HEK293T (cell line): ENCODE data around the gene CRTC2.

Experiments
- CTCF ChIA-PET: fragments of 350-600 bp; formaldehyde crosslinking; extraction: SDS; loops from one replicate; lab custom pipeline; 2021; ENCODE audit warnings: antibody characterized with exemption, inconsistent platforms; lab: Yijun Ruan, JAX
- POLR2A ChIA-PET: fragments of 350-600 bp; formaldehyde crosslinking; extraction: SDS; loops from one replicate; lab custom pipeline; 2020; ENCODE audit warnings: antibody characterized with exemption, inconsistent platforms; lab: Yijun Ruan, JAX
- DNase-seq: peaks from one replicate; pipeline ENCODE4 v3.0.0; 2012; ENCODE audit warnings: mixed read lengths; ENCODE audit errors: extremely low spot score
- ARNT ChIP-seq: fragments of 450-650 bp; IDR thresholded peaks from 2 replicates; pipeline ENCODE4 v1.6.1; 2017; ENCODE audit warnings: mild to moderate bottlenecking
- BHLHE40 ChIP-seq: fragments of 450-650 bp; IDR thresholded peaks from 2 replicates; pipeline ENCODE4 v1.6.1; 2016; ENCODE audit warnings: mild to moderate bottlenecking, moderate library complexity, borderline replicate concordance
- CTBP1 ChIP-seq: fragments of 450-650 bp; IDR thresholded peaks from 2 replicates; pipeline ENCODE4 v1.6.1; 2016; ENCODE audit warnings: borderline replicate concordance
- ELF4 ChIP-seq: fragments of 450-650 bp; IDR thresholded peaks from 2 replicates; pipeline ENCODE4 v1.6.1; 2017; ENCODE audit warnings: antibody characterized with exemption
- FOXA1 ChIP-seq: fragments of 450-650 bp; IDR thresholded peaks from 2 replicates; pipeline ENCODE4 v1.6.1; 2016; ENCODE audit warnings: mild to moderate bottlenecking
- FOXK2 ChIP-seq: fragments of 450-650 bp; IDR thresholded peaks from 2 replicates; pipeline ENCODE4 v1.6.1; 2016; ENCODE audit warnings: mild to moderate bottlenecking
- FOXM1 ChIP-seq: fragments of 450-650 bp; IDR thresholded peaks from 2 replicates; pipeline ENCODE4 v1.6.1; 2017; ENCODE audit warnings: mild to moderate bottlenecking, borderline replicate concordance
- HDGF ChIP-seq: fragments of 450-650 bp; IDR thresholded peaks from 2 replicates; pipeline ENCODE4 v1.6.1; 2017; ENCODE audit warnings: antibody characterized with exemption, borderline replicate concordance
- L3MBTL2 ChIP-seq: fragments of 450-650 bp; conservative IDR thresholded peaks from 2 replicates; pipeline ENCODE4 v1.6.1; 2016; ENCODE audit warnings: mild to moderate bottlenecking
- LEF1 ChIP-seq: fragments of 450-650 bp; IDR thresholded peaks from 2 replicates; pipeline ENCODE4 v1.6.1; 2017; ENCODE audit warnings: mild to moderate bottlenecking, borderline replicate concordance
- NFRKB ChIP-seq: fragments of 450-650 bp; IDR thresholded peaks from 2 replicates; pipeline ENCODE4 v1.6.1; 2016; ENCODE audit warnings: mild to moderate bottlenecking, moderate library complexity
- SP1 ChIP-seq: fragments of 450-650 bp; IDR thresholded peaks from 2 replicates; pipeline ENCODE4 v1.6.1; 2017
- SUZ12 ChIP-seq: fragments of 450-650 bp; IDR thresholded peaks from 2 replicates; pipeline ENCODE4 v1.6.1; 2016; ENCODE audit warnings: mild to moderate bottlenecking
- TARDBP ChIP-seq: fragments of 450-650 bp; IDR thresholded peaks from 2 replicates; pipeline ENCODE4 v1.6.1; 2016
- ZNF384 ChIP-seq: fragments of 450-650 bp; IDR thresholded peaks from 2 replicates; pipeline ENCODE4 v1.6.1; 2016
- TF ChIP-seq, protein P1 (sequence below): fragments of 450-650 bp; IDR thresholded peaks from 2 replicates; pipeline ENCODE4 v1.6.1; 2016

The CRTC2 gene

GRCh38 chr1:153946622-153947241, 11.7 kb downstream of the CRTC2 start, which contains the start of gene DENND4B:
Gene DENND4B (minus strand): TSS chr1:153946718. CDS start chr1:153944374, 2,344 bp downstream.
- POLR2A ChIA-PET = interaction anchor here (0.7 to 5.1 kb wide), 15 partner anchors 9 to 150 kb away, joined by 3 to 47 read pairs (median 9); partner anchors contain the start of genes CREB3L4, CRTC2, GATAD2B and JTB
- TF ChIP-seq CTBP1 (no peak), ZNF384 (no peak), HDGF (peak; percentile 19; the same call in 1 of the 2 replicates), SP1 (no peak), TARDBP (no peak), SUZ12 (no peak)
- DNase-seq = peak; percentile 98
- CTCF ChIA-PET = interaction anchor here (0.6 to 1.8 kb wide), 13 partner anchors 9 to 168 kb away, joined by 3 to 13 read pairs (median 4); partner anchors contain the start of genes GATAD2B, RAB13 and SLC39A1

- TF ChIP-seq LEF1 = peak; percentile 62; the same call in 1 of the 2 replicates
- no peak for TF ChIP-seq L3MBTL2
- no peak for TF ChIP-seq FOXM1
- TF ChIP-seq, protein P1, sequence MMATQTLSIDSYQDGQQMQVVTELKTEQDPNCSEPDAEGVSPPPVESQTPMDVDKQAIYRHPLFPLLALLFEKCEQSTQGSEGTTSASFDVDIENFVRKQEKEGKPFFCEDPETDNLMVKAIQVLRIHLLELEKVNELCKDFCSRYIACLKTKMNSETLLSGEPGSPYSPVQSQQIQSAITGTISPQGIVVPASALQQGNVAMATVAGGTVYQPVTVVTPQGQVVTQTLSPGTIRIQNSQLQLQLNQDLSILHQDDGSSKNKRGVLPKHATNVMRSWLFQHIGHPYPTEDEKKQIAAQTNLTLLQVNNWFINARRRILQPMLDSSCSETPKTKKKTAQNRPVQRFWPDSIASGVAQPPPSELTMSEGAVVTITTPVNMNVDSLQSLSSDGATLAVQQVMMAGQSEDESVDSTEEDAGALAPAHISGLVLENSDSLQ = no peak
- TF ChIP-seq NFRKB = no peak
- TF ChIP-seq TARDBP = no peak
- no peak for TF ChIP-seq HDGF
- no peak for TF ChIP-seq ZNF384
- TF ChIP-seq FOXA1 = no peak
- peak; percentile 68 for DNase-seq
- ChIA-PET CTCF (interaction anchor here (0.6 to 1.8 kb wide), 11 partner anchors 10 to 149 kb away, joined by 3 to 13 read pairs (median 4); partner anchors contain the start of genes GATAD2B, RAB13 and SLC39A1), POLR2A (interaction anchor here (0.7 to 5.1 kb wide), 16 partner anchors 9 to 149 kb away, joined by 3 to 47 read pairs (median 9); partner anchors contain the start of genes CREB3L4, CRTC2, GATAD2B and JTB)
Observed at GRCh38 chr1:153945795-153946621, 12.4 kb downstream of the CRTC2 start.

- POLR2A ChIA-PET = interaction anchor here (1.0 to 5.1 kb wide), 11 partner anchors 8 to 162 kb away, joined by 3 to 47 read pairs (median 14); partner anchors contain the start of genes CREB3L4, CRTC2, GATAD2B and JTB
- TF ChIP-seq FOXM1 = no peak
- no peak for TF ChIP-seq SUZ12
- no peak for TF ChIP-seq ELF4
- TF ChIP-seq NFRKB = no peak
- TF ChIP-seq ZNF384 = no peak
- no peak for TF ChIP-seq FOXK2
- no peak for TF ChIP-seq BHLHE40
- DNase-seq = no peak
- CTCF ChIA-PET = interaction anchor here (0.6 to 1.8 kb wide), 2 partner anchors 11 to 124 kb away, joined by 4 to 6 read pairs; no protein-coding TSS in a partner anchor
Observed at GRCh38 chr1:153945131-153945794, 13.1 kb downstream of the CRTC2 start.

DNA sequence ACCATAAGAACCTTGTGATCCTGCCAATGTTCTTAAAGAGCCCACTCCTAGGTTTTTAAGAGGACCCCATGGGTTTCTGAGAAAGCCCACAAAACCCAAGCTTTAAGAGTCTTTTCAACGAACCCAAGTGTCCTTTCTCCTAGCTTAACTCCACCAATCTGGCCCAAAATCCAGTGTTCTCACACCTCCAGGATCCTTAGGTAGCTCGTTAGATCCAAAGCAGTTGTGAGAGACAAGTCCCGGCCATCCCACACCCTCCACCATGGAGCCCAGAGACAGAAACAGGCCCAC, 13.6 kb downstream of the CRTC2 start:
- POLR2A ChIA-PET = interaction anchor here (0.6 to 5.1 kb wide), 9 partner anchors 14 to 161 kb away, joined by 4 to 47 read pairs (median 10); partner anchors contain the start of genes CREB3L4, CRTC2, GATAD2B and JTB

GRCh38 chr1:153944005-153944826, 14.2 kb downstream of the CRTC2 start:
- ChIA-PET CTCF (interaction anchor here (1.1 kb wide), 1 partner anchor 42 kb away, joined by 6 read pairs; the partner anchor contains the start of gene RAB13), POLR2A (interaction anchor here (0.6 to 5.1 kb wide), 10 partner anchors 9 to 161 kb away, joined by 3 to 47 read pairs (median 7); partner anchors contain the start of genes CREB3L4, GATAD2B, JTB and SLC39A1)
- TF ChIP-seq L3MBTL2 = no peak
- TF ChIP-seq ELF4 = no peak
- TF ChIP-seq TARDBP = 0 out of 2 replicates have a peak, but pooled peaks have one; percentile 60
- TF ChIP-seq LEF1 = no peak
- TF ChIP-seq FOXM1 = 0 out of 2 replicates have a peak, but pooled peaks have one; percentile 24
- TF ChIP-seq FOXA1 = no peak
- no peak for TF ChIP-seq CTBP1
- DNase-seq = no peak

More for the DNA sequence above, 13.6 kb downstream of the CRTC2 start:
- no peak for TF ChIP-seq SUZ12
- TF ChIP-seq NFRKB = no peak
- TF ChIP-seq CTBP1 = no peak
- no peak for TF ChIP-seq ZNF384
- no peak for TF ChIP-seq ARNT
- no peak for TF ChIP-seq FOXM1
- TF ChIP-seq ELF4 = no peak
- no peak for TF ChIP-seq SP1
- TF ChIP-seq FOXA1 = no peak
- TF ChIP-seq, protein P1 = no peak
- TF ChIP-seq L3MBTL2 = no peak
- TF ChIP-seq FOXK2 = no peak
- TF ChIP-seq BHLHE40 = no peak
- TF ChIP-seq TARDBP = no peak
- no peak for DNase-seq
- CTCF ChIA-PET = no interaction called here
